Measurements from ENCODE around the gene TRAPPC6A. TPM values are rescaled to one million over a fixed set of nuclear protein-coding genes. Genes with fewer than 3 reads are reported as not detected.

TRAPPC6A gene
- total and polyA plus RNA-seq, 2 donors (not counting 1 experiment from before 2014, with no cell fraction given), result 40.3 to 79.0 TPM

DNA sequence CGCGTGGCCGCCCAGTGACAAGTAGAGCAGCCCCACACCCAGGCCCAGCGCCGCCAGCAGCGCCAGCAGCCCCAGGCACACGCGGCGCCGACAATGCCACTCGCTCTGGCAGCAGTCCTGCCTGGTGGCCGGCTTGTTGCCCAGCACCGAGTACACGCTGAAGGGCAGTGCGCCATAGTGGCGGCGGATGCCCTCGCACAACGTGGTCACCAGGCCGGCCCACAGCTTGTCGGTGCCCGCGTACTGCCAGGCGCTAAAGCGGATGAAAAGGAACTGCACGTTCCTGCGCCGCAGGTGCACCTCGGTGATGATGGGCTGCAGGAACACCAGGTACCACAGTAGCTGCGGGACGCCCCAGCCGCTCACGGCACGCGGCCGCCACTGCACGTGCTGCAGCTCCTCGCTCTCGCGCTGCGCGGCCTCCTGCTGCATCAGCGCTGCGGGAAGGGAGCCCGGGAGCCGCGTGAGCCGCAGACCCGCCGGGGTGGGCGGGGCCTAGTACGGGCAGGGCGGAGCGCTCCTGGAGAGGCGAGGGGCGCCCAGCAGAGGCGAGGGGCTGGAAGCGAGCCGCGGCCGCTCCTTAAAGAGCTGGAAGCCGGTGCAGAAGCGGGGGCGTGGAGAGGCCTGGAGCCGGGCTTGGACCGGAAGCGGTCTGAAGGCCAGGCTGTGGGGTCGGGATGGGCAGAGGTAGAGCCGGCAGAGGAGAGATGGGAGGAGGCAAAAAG lies 24.5 kb downstream of the TRAPPC6A start:
- TF ChIP-seq EZH2 (IDR thresholded peaks at IDR 0.05; ENCODE audit: borderline replicate concordance, insufficient read depth, low read depth, low read length, poor library complexity, severe bottlenecking), result no peak
- TF ChIP-seq, protein P1, sequence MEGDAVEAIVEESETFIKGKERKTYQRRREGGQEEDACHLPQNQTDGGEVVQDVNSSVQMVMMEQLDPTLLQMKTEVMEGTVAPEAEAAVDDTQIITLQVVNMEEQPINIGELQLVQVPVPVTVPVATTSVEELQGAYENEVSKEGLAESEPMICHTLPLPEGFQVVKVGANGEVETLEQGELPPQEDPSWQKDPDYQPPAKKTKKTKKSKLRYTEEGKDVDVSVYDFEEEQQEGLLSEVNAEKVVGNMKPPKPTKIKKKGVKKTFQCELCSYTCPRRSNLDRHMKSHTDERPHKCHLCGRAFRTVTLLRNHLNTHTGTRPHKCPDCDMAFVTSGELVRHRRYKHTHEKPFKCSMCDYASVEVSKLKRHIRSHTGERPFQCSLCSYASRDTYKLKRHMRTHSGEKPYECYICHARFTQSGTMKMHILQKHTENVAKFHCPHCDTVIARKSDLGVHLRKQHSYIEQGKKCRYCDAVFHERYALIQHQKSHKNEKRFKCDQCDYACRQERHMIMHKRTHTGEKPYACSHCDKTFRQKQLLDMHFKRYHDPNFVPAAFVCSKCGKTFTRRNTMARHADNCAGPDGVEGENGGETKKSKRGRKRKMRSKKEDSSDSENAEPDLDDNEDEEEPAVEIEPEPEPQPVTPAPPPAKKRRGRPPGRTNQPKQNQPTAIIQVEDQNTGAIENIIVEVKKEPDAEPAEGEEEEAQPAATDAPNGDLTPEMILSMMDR (IDR thresholded peaks at IDR 0.05), result no peak
- Mint-ChIP-seq H3K27me3 (peaks cover 34% of the 10 kb centered on the region), H3K27ac (no peak overlapping the region), H3K4me1 (peaks cover 18% of the 10 kb centered on the region), H3K4me3 (peak overlapping the region; percentile 90), H3K9me3 (ENCODE audit: insufficient read depth) (no peaks in the 10 kb centered on the region)
- intact Hi-C loops (cut with micrococcal nuclease), result loop anchor here (2.0 kb wide), 1 partner anchor 17 kb away; no protein-coding TSS in a partner anchor
- H3K4me2 ChIP-seq (replicated peaks; ENCODE audit: low read depth, low read length, poor library complexity, severe bottlenecking), result peak overlapping the region; percentile 94
- peak overlapping the region; percentile 82 for H2AFZ ChIP-seq (ENCODE audit: insufficient read depth, low read depth, low read length, poor library complexity, severe bottlenecking)
- ChIA-PET CTCF (interaction anchor here (1.0 to 1.5 kb wide), 2 partner anchors 10 to 95 kb away, joined by 3 to 4 read pairs; no protein-coding TSS in a partner anchor), POLR2A (interaction anchor here (0.5 kb wide), 1 partner anchor 55 kb away, joined by 3 read pairs; no protein-coding TSS in a partner anchor)
- H3K79me2 ChIP-seq (ENCODE audit: control insufficient read depth, insufficient read depth, low read length), result no peaks in the 10 kb centered on the region
- H3K4me1 ChIP-seq (ENCODE audit: control insufficient read depth in 2 of 2, insufficient read depth in 2 of 2, low read length in 2 of 2), result peaks cover 22 to 29% of the 10 kb centered on the region in 2 donors
- DNase-seq (peak; percentile 57), ATAC-seq (ENCODE audit: low read depth) (peak; percentile 32)
- H3K9ac ChIP-seq (ENCODE audit: low read length), result peak overlapping the region; percentile 55
- H3K27ac ChIP-seq (ENCODE audit: low read length in 2 of 2), result no peak overlapping the region
- no peaks in the 10 kb centered on the region for H3K36me3 ChIP-seq (replicated peaks in 1 of 2; ENCODE audit: control extremely low read depth in 1 of 2, control insufficient read depth in 1 of 2, extremely low read depth in 1 of 2, insufficient read depth in 2 of 2, low read length in 1 of 2)
- peaks cover 0 to 49% (median 15%) of the 10 kb centered on the region in 4 experiments for H3K27me3 ChIP-seq (replicated peaks in 1 of 4; ENCODE audit: control extremely low read depth in 1 of 4, control insufficient read depth in 3 of 4, insufficient read depth in 4 of 4, low read length in 3 of 4)
- H3K9me3 ChIP-seq (ENCODE audit: control extremely low read depth in 1 of 3, control insufficient read depth in 2 of 3, insufficient read depth in 1 of 3, low read length in 2 of 3), result peaks cover 0 to 23% (median 0%) of the 10 kb centered on the region in 3 donors
- peak overlapping the region in 4 of 5 experiments; percentile 38 to 51 (median 48) for H3K4me3 ChIP-seq (ENCODE audit: control extremely low read depth in 1 of 5, extremely low read depth in 1 of 5, insufficient read depth in 1 of 5, low read depth in 2 of 5, low read length in 4 of 5)
- WGBS (ENCODE audit: insufficient coverage), result 6% methylated on average over 69 of the region's 69 CpGs
- no peaks in the 10 kb centered on the region for H4K20me1 ChIP-seq (ENCODE audit: control insufficient read depth, insufficient read depth, low read length, poor library complexity, severe bottlenecking)
